HG03457 (cell line): ENCODE measurements around the gene HMGN2.
A peak's percentile ranks its signal among the peaks of the same experiment; 100 is the strongest.

Experiments used
- ATAC-seq: cut with Tn5 transposase; IDR thresholded peaks from one replicate; pipeline ENCODE4 v1.9.1; 2021; ENCODE audit warnings: moderate number of reproducible peaks; ENCODE audit not compliant: unreplicated experiment

The HMGN2 gene

GRCh38 chr1:26472320-26472900 lies at the start of gene HMGN2:
TSS of gene HMGN2 (plus strand) at chr1:26472440. CDS start at chr1:26472613, 173 bp downstream.
- ATAC-seq, result peak; percentile 32

- ATAC-seq, result no peak
Observed at GRCh38 chr1:26429721-26430120, 42.5 kb upstream of the HMGN2 start.

- peak; percentile 88 for ATAC-seq
Observed at GRCh38 chr1:26431979-26432695, 40.1 kb upstream of the HMGN2 start, which contains the start of gene DHDDS. TSS of gene DHDDS (plus strand) at chr1:26432321. CDS start at chr1:26432946, 625 bp downstream.

GRCh38 chr1:26432793-26433192 lies 39.4 kb upstream of the HMGN2 start:
- ATAC-seq, result no peak

GRCh38 chr1:26434161-26434752 lies 38.0 kb upstream of the HMGN2 start:
- no peak for ATAC-seq

- ATAC-seq, result no peak
Observed at GRCh38 chr1:26438041-26438440, 34.2 kb upstream of the HMGN2 start.

- ATAC-seq, result no peak
Observed at GRCh38 chr1:26440259-26440658, 32.0 kb upstream of the HMGN2 start.

GRCh38 chr1:26449868-26450267 lies 22.4 kb upstream of the HMGN2 start:
- ATAC-seq, result no peak

GRCh38 chr1:26450908-26451307 lies 21.3 kb upstream of the HMGN2 start:
- ATAC-seq, result no peak

- ATAC-seq, result no peak
Observed at GRCh38 chr1:26452459-26453183, 19.6 kb upstream of the HMGN2 start.

GRCh38 chr1:26459148-26459547 lies 13.1 kb upstream of the HMGN2 start:
- ATAC-seq, result no peak

GRCh38 chr1:26459573-26460031 lies 12.6 kb upstream of the HMGN2 start:
- ATAC-seq, result no peak

- no peak for ATAC-seq
Observed at GRCh38 chr1:26468911-26469310, 3.3 kb upstream of the HMGN2 start.

- ATAC-seq, result no peak
Observed at GRCh38 chr1:26469558-26469957, 2.7 kb upstream of the HMGN2 start.

GRCh38 chr1:26470878-26471497 lies 1.3 kb upstream of the HMGN2 start:
- no peak for ATAC-seq

- peak; percentile 3 for ATAC-seq
Observed at GRCh38 chr1:26471498-26472319, 531 bp upstream of the HMGN2 start.

GRCh38 chr1:26472901-26473845 lies 933 bp downstream of the HMGN2 start:
- peak; percentile 51 for ATAC-seq

GRCh38 chr1:26474818-26475217 lies 2.6 kb downstream of the HMGN2 start:
- no peak for ATAC-seq

- ATAC-seq, result no peak
Observed at GRCh38 chr1:26475989-26476388, 3.7 kb downstream of the HMGN2 start.
